ENCODE results near the gene DNAI4.

The DNAI4 gene

GRCh38 chr1:66779475-66780078 lies 145.1 kb downstream of the DNAI4 start (continued):
- no peak for TF ChIP-seq ZNF518A (tag by site-specific recombination; conservative IDR thresholded peaks at IDR 0.05; ENCODE audit: low read depth)
- no peak for TF ChIP-seq ZSCAN23 (tag by site-specific recombination; IDR thresholded peaks at IDR 0.05)
- TF ChIP-seq ZNF629 (tag by site-specific recombination; IDR thresholded peaks at IDR 0.05) = no peak
- no peak for TF ChIP-seq ZNF114 (tag by site-specific recombination; IDR thresholded peaks at IDR 0.05)
- no peak for TF ChIP-seq GLIS1 (tag by site-specific recombination; IDR thresholded peaks at IDR 0.05)
- TF ChIP-seq ZNF843 (tag by site-specific recombination; IDR thresholded peaks at IDR 0.05) = no peak
- no peak for TF ChIP-seq ZNF660 (tag by site-specific recombination; IDR thresholded peaks at IDR 0.05)

- Histone ChIP-seq H3K4me3 (ENCODE audit: low read depth, low read length) (no peak overlapping the region), H3K36me3 (ENCODE audit: control insufficient read depth in 2 of 2, insufficient read depth in 1 of 2, low read length in 2 of 2) (no peaks in the 10 kb centered on the region), H3K4me1 (ENCODE audit: control insufficient read depth, insufficient read depth, low read length) (peaks cover 10% of the 10 kb centered on the region), H3K27ac (ENCODE audit: extremely low read depth, low read depth, low read length) (no peak overlapping the region), H3K9me3 (ENCODE audit: control insufficient read depth, insufficient read depth, low read depth, low read length) (no peaks in the 10 kb centered on the region)
- ChIA-PET CTCF (interaction anchor here (0.7 kb wide), 1 partner anchor 227 kb away, joined by 4 read pairs; no protein-coding TSS in a partner anchor), POLR2A (no interaction called here)
- no peak for TF ChIP-seq KLF17 (tag by site-specific recombination; IDR thresholded peaks at IDR 0.05)
- TF ChIP-seq ZNF623 (tag by site-specific recombination; IDR thresholded peaks at IDR 0.05) = no peak
- no peak for TF ChIP-seq ZNF488 (tag by site-specific recombination; IDR thresholded peaks at IDR 0.05)
Observed at GRCh38 chr1:66778969-66779368, 145.7 kb downstream of the DNAI4 start.

GRCh38 chr1:66778266-66778665 lies 146.4 kb downstream of the DNAI4 start:
- peaks cover 10% of the 10 kb centered on the region for H3K4me1 ChIP-seq (ENCODE audit: control insufficient read depth, insufficient read depth, low read length)
- no peaks in the 10 kb centered on the region for H3K9me3 ChIP-seq (ENCODE audit: control insufficient read depth, insufficient read depth, low read depth, low read length)
- H3K4me3 ChIP-seq (ENCODE audit: low read depth, low read length) = no peak overlapping the region
- POLR2A ChIA-PET = no interaction called here
- CTCF ChIA-PET = interaction anchor here (0.6 kb wide), 1 partner anchor 258 kb away, joined by 4 read pairs; no protein-coding TSS in a partner anchor
- H3K27ac ChIP-seq (ENCODE audit: extremely low read depth, low read depth, low read length) = no peak overlapping the region
- no peaks in the 10 kb centered on the region for H3K36me3 ChIP-seq (ENCODE audit: control insufficient read depth in 2 of 2, insufficient read depth in 1 of 2, low read length in 2 of 2)
- TF ChIP-seq ZBTB8A (tag by site-specific recombination; IDR thresholded peaks at IDR 0.05) (peak; percentile 68; the same call in 1 of the 2 replicates), ZNF510 (tag by site-specific recombination; IDR thresholded peaks at IDR 0.05; ENCODE audit: insufficient replicate concordance) (peak; percentile 100), ZNF548 (tag by site-specific recombination; IDR thresholded peaks at IDR 0.05) (no peak), ZNF280D (tag by site-specific recombination; IDR thresholded peaks at IDR 0.05) (no peak), SP3 (tag by site-specific recombination; IDR thresholded peaks at IDR 0.05) (no peak), HOXC10 (CRISPR knock-in tag; IDR thresholded peaks at IDR 0.05) (no peak), ZBTB17 (tag by site-specific recombination; IDR thresholded peaks at IDR 0.05) (peak; percentile 42; the same call in 1 of the 2 replicates), BCL11A (tag by site-specific recombination; IDR thresholded peaks at IDR 0.05; ENCODE audit: low read depth) (peak; percentile 86; the same call in 1 of the 2 replicates), ZNF18 (tag by site-specific recombination; IDR thresholded peaks at IDR 0.05) (peak; percentile 26; the same call in 1 of the 2 replicates), WT1 (tag by site-specific recombination; IDR thresholded peaks at IDR 0.05) (peak; percentile 50; the same call in 1 of the 2 replicates), ZFP3 (tag by site-specific recombination; IDR thresholded peaks at IDR 0.05; ENCODE audit: low read depth) (no peak), ZNF24 (tag by site-specific recombination; IDR thresholded peaks at IDR 0.05) (0 out of 2 replicates have a peak, but pooled peaks have one; percentile 61)

Data from HEK293 (cell line).